SK-N-SH (cell line): ENCODE results near the gene PVRIG.
A peak's percentile ranks its signal among the peaks of the same experiment; 100 is the strongest.

Source experiments
- CTCF ChIP-seq: fragments of 200-600 bp; sonication (generic); IDR thresholded peaks from 2 replicates; pipeline ENCODE4 v1.6.1; 2017; ENCODE audit warnings: antibody characterized with exemption, mild to moderate bottlenecking, moderate library complexity
- EP300 ChIP-seq, 2 experiments: IDR thresholded peaks; 2 replicates each; pipeline versions ENCODE4 v1.4.0 to v1.6.1; 2012; ENCODE audit warnings: borderline replicate concordance in 1 of 2, low read depth in 1 of 2, low read length in 1 of 2
- GABPA ChIP-seq: IDR thresholded peaks from 2 replicates; pipeline ENCODE4 v1.4.0; 2012; ENCODE audit warnings: low read depth, mild to moderate bottlenecking
- GATA2 ChIP-seq: sonication (generic); formaldehyde crosslinking; IDR thresholded peaks from 2 replicates; pipeline ENCODE4 v1.5.0; 2020; ENCODE audit warnings: mild to moderate bottlenecking, missing genetic modification reagents
- MXI1 ChIP-seq: IDR thresholded peaks from 2 replicates; pipeline ENCODE4 v1.6.1; 2012; ENCODE audit warnings: mild to moderate bottlenecking, low read depth, low read length, improper control_type of control experiment
- POLR2AphosphoS5 ChIP-seq: IDR thresholded peaks from 2 replicates; pipeline ENCODE4 v1.6.1; 2012; ENCODE audit warnings: low read depth, low read length
- REST ChIP-seq: IDR thresholded peaks from 2 replicates; pipeline ENCODE4 v1.6.1; 2012; ENCODE audit warnings: mild to moderate bottlenecking, low read depth, low read length, moderate library complexity
- SMC3 ChIP-seq: IDR thresholded peaks from 2 replicates; pipeline ENCODE4 v1.6.1; 2012; ENCODE audit warnings: low read depth, low read length, improper control_type of control experiment
- TAF1 ChIP-seq: IDR thresholded peaks from 2 replicates; pipeline ENCODE4 v1.6.1; 2012; ENCODE audit warnings: low read depth, mild to moderate bottlenecking, low read length, moderate library complexity, borderline replicate concordance
- TEAD4 ChIP-seq: IDR thresholded peaks from 2 replicates; pipeline ENCODE4 v1.4.0; 2012; ENCODE audit warnings: mild to moderate bottlenecking, borderline replicate concordance; ENCODE audit not compliant: insufficient read depth
- TF ChIP-seq, protein P1 (sequence below): fragments of 150-350 bp; IDR thresholded peaks from 2 replicates; pipeline ENCODE4 v1.6.1; 2017; ENCODE audit warnings: antibody characterized with exemption, low read length, low read depth, borderline replicate concordance
- TF ChIP-seq, protein P2 (sequence below): IDR thresholded peaks from 2 replicates; pipeline ENCODE4; 2012
- TF ChIP-seq, protein P3 (sequence below): IDR thresholded peaks from 2 replicates; pipeline ENCODE4 v1.4.0; 2012; ENCODE audit warnings: low read depth, borderline replicate concordance

- TF ChIP-seq CTCF (peak; percentile 28; the same call in 1 of the 2 replicates), MXI1 (no peak), GATA2 (CRISPR knock-in tag) (no peak), SMC3 (no peak), POLR2AphosphoS5 (no peak), REST (no peak), EP300 (IDR thresholded peaks at IDR 0.05; ENCODE audit: borderline replicate concordance in 1 of 2, low read depth in 1 of 2, low read length in 1 of 2) (no peak), TAF1 (no peak), TEAD4 (no peak), GABPA (no peak)
- TF ChIP-seq, protein P1, sequence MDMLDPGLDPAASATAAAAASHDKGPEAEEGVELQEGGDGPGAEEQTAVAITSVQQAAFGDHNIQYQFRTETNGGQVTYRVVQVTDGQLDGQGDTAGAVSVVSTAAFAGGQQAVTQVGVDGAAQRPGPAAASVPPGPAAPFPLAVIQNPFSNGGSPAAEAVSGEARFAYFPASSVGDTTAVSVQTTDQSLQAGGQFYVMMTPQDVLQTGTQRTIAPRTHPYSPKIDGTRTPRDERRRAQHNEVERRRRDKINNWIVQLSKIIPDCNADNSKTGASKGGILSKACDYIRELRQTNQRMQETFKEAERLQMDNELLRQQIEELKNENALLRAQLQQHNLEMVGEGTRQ = no peak
- TF ChIP-seq, protein P2, sequence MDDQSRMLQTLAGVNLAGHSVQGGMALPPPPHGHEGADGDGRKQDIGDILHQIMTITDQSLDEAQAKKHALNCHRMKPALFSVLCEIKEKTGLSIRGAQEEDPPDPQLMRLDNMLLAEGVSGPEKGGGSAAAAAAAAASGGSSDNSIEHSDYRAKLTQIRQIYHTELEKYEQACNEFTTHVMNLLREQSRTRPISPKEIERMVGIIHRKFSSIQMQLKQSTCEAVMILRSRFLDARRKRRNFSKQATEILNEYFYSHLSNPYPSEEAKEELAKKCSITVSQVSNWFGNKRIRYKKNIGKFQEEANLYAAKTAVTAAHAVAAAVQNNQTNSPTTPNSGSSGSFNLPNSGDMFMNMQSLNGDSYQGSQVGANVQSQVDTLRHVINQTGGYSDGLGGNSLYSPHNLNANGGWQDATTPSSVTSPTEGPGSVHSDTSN = no peak
- TF ChIP-seq, protein P3, sequence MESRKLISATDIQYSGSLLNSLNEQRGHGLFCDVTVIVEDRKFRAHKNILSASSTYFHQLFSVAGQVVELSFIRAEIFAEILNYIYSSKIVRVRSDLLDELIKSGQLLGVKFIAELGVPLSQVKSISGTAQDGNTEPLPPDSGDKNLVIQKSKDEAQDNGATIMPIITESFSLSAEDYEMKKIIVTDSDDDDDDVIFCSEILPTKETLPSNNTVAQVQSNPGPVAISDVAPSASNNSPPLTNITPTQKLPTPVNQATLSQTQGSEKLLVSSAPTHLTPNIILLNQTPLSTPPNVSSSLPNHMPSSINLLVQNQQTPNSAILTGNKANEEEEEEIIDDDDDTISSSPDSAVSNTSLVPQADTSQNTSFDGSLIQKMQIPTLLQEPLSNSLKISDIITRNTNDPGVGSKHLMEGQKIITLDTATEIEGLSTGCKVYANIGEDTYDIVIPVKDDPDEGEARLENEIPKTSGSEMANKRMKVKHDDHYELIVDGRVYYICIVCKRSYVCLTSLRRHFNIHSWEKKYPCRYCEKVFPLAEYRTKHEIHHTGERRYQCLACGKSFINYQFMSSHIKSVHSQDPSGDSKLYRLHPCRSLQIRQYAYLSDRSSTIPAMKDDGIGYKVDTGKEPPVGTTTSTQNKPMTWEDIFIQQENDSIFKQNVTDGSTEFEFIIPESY = no peak
Measured at GRCh38 chr7:100189061-100189460, 30.7 kb upstream of the PVRIG start.
